Muscle layer of duodenum (tissue), 2 donors: Measurements from ENCODE around the gene LPAR1.
A peak's percentile ranks its signal among the peaks of the same experiment; 100 is the strongest.

Source experiments
- H3K27ac ChIP-seq: one replicate; pipeline ENCODE4 v1.7.0; 2013; ENCODE audit warnings: mild to moderate bottlenecking, low read length
- H3K27me3 ChIP-seq: one replicate; pipeline ENCODE4 v1.7.0; 2013; ENCODE audit warnings: low read depth, mild to moderate bottlenecking, control low read depth, low read length
- H3K36me3 ChIP-seq, 2 donors: one replicate each; pipeline ENCODE4 v1.7.0; 2013; ENCODE audit warnings: low read length in 2 of 2, control low read depth in 1 of 2, mild to moderate bottlenecking in 1 of 2; ENCODE audit not compliant: insufficient read depth in 2 of 2, control insufficient read depth in 1 of 2
- H3K4me1 ChIP-seq, 2 donors: one replicate each; pipeline ENCODE4 v1.7.0; 2013; ENCODE audit warnings: low read length in 2 of 2, mild to moderate bottlenecking in 2 of 2, control low read depth in 1 of 2, moderate library complexity in 1 of 2; ENCODE audit not compliant: insufficient read depth in 2 of 2, control insufficient read depth in 1 of 2
- H3K4me3 ChIP-seq, 2 donors: one replicate each; pipeline ENCODE4 v1.7.0; 2013; ENCODE audit warnings: low read length in 2 of 2, low read depth in 1 of 2, mild to moderate bottlenecking in 1 of 2
- H3K9me3 ChIP-seq, 2 donors: one replicate each; pipeline ENCODE4 v1.7.0; 2013; ENCODE audit warnings: low read length in 2 of 2, control low read depth in 1 of 2, mild to moderate bottlenecking in 1 of 2; ENCODE audit not compliant: control insufficient read depth in 1 of 2
- donor health status: healthy.

LPAR1 gene

DNA sequence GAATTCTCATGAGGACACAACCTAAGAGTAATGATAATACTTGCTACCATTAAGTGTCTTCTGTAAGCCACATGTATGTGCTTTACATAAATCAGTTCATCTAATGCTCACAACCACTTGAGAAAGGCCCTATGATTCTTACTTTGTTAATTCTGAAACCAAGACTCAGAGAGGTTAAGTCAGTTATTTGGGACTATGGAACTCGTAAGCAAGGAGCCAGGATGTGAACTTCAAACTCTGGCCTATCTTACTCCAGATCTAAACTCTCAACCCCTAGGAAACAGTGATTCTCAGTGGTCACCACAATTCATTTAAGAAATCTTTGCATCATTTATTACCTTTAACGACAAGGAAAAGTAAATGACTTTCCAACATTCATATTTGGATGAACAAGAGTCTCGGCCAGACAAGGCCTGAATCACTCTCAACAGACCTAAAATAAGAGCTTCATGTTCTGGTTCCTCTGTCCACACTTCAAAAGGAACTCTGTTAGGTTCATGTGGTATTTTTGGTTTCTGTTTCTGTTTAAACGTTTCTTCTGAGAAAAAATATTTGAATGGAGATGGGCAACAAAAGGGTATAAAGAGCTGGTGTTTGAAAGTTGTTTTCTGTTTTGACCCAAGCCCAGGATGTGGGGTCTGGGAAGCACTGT is 104.8 kb downstream of the LPAR1 start:
- Histone ChIP-seq H3K27me3 (no peaks in the 10 kb centered on the region), H3K4me1 (peaks cover 0 to 4% of the 10 kb centered on the region in 2 donors), H3K4me3 (no peak overlapping the region), H3K9me3 (peaks cover 0 to 4% of the 10 kb centered on the region in 2 donors), H3K27ac (no peak overlapping the region), H3K36me3 (no peaks in the 10 kb centered on the region)

DNA sequence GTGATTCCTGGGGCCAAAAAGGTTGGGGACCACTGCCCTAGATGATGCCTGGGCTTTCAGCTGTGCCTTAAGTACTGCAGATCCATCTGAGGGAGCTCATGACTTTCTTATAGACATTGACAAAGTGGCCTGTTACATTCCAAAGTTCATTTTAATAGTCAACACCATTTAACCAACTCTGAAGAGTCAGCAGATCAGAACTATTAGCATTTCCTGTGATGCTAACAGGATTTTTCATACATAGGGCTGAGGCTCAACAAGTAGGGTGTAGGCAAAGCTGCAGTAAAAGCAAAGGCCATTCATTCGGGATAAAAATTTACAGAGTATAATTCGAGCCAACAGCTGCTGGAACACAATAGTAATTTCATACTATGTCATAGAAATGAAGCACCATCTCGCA is 105.4 kb downstream of the LPAR1 start:
- H3K4me3 ChIP-seq, result no peak overlapping the region
- H3K9me3 ChIP-seq, result peaks cover 0 to 4% of the 10 kb centered on the region in 2 donors
- H3K36me3 ChIP-seq, result no peaks in the 10 kb centered on the region
- no peaks in the 10 kb centered on the region for H3K27me3 ChIP-seq
- no peak overlapping the region for H3K27ac ChIP-seq
- peaks cover 0 to 4% of the 10 kb centered on the region in 2 donors for H3K4me1 ChIP-seq

DNA sequence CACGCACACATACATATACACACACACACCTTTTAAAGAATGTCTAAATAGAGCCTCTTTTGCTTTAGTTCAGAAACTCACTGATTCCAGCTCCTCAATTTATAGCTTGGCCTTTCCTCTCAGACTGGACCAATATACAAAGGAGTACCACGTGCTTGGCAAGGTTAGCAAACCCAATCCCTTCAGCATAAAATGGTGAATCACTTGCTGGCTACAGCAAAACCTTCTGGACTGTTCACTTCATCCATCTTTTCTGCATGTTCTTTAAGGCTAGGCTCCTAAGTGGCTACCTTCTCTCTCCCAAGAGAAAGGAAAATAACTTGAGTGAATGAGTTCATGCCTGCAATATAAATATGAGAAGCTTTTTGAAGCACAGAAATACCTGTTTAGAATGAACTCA is 109.7 kb downstream of the LPAR1 start:
- Histone ChIP-seq H3K4me1 (peaks cover 0 to 4% of the 10 kb centered on the region in 2 donors), H3K36me3 (no peaks in the 10 kb centered on the region), H3K9me3 (peaks cover 0 to 4% of the 10 kb centered on the region in 2 donors), H3K4me3 (no peak overlapping the region), H3K27me3 (no peaks in the 10 kb centered on the region), H3K27ac (no peak overlapping the region)

DNA sequence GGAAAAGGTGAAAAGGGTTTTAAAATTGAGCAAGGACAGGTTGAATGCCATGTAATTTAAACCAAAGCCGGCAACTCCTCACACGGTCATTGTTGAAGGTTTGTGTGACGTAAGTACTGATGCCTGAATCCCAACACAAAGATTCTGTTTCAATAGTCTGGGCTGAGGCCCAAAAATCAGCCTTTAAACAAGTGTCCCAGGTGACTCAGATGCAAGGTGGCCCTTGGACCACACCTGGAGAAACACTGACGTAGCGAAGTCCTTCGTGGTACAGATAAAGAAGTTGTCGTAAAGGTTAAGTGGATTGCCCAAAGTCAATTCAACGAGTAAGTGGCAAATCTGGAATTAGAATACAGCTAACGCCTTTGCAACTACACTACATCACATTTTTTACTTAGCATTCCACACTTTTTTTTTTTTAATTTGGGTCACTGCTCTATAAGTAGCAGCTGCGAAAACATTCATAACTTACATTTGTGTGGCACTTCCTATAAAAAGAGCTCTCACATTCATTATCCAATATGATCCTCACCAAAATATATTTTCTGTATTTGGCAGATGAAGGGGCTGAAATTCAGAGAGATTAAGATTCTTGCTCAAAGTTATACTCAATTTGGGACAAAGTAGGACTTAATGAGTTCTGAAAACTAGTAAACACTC is 111.3 kb downstream of the LPAR1 start:
- Histone ChIP-seq H3K27ac (no peak overlapping the region), H3K4me3 (no peak overlapping the region), H3K27me3 (no peaks in the 10 kb centered on the region), H3K9me3 (peaks cover 0 to 2% of the 10 kb centered on the region in 2 donors), H3K4me1 (peaks cover 0 to 4% of the 10 kb centered on the region in 2 donors), H3K36me3 (no peaks in the 10 kb centered on the region)

DNA sequence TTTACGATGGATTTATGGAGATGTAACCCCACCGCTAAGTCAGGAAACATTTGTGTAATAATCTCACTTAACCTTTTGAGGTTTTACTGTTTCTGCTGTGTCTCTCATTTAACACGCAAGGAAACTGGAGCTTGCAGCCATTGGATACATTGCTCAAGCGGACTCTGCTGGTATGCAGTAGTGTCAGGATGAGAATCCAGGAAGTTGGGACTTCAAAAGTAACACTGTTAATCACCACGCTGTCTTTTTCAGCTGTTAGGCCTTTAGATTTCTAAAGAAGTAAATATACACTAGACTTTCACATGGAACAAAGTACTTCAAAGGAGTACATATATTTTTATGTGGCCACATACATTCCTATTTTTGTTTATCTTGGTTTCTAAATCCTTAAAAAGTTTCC is 114.7 kb downstream of the LPAR1 start:
- H3K4me1 ChIP-seq, result peaks cover 0 to 8% of the 10 kb centered on the region in 2 donors
- H3K27me3 ChIP-seq, result no peaks in the 10 kb centered on the region

DNA sequence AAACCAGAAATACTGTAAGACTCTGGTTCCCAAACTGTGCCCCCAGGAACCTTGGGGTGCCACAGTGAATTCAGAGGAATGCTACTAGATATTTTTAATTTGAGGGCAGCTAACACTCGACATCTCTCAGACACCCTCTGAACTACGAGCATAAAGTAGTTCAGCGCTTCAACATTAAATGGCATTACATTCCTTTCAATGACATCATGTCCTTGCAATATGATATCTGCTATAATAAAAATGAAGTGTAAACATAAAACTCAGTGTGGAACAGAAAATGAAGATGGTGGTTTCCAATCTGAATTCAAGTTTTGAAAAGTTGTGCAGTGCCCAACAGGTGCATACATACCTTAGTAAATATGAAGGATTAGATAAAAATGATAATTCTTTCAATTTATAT is 116.1 kb downstream of the LPAR1 start:
- Histone ChIP-seq H3K4me1 (peaks cover 0 to 8% of the 10 kb centered on the region in 2 donors), H3K4me3 (no peak overlapping the region), H3K27me3 (no peaks in the 10 kb centered on the region), H3K36me3 (no peaks in the 10 kb centered on the region), H3K27ac (no peak overlapping the region), H3K9me3 (no peaks in the 10 kb centered on the region)

More for the DNA sequence above, 114.7 kb downstream of the LPAR1 start:
- Histone ChIP-seq H3K9me3 (no peaks in the 10 kb centered on the region), H3K36me3 (no peaks in the 10 kb centered on the region), H3K4me3 (no peak overlapping the region), H3K27ac (no peak overlapping the region)

DNA sequence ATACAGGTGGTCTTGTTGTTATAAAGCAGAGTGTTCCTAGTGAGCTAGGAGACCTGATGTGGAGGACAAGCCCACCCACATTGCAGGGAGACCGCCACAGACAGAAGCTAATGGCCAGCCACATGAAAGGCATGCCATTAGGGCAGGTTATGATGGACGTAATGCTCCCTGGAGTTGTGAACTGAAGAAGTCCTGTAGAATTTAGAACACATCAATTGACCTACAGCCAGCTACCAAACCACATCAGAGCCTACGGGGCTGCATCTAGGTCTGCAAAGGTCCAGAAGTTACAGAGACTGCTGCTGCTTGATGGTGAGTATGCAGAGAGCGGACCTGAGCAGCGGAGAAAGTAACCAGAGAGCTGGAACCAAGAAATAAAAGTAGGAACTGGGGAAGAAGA is 116.6 kb downstream of the LPAR1 start:
- peaks cover 0 to 8% of the 10 kb centered on the region in 2 donors for H3K4me1 ChIP-seq
- H3K27ac ChIP-seq, result no peak overlapping the region
- no peaks in the 10 kb centered on the region for H3K9me3 ChIP-seq
- no peaks in the 10 kb centered on the region for H3K27me3 ChIP-seq
- no peaks in the 10 kb centered on the region for H3K36me3 ChIP-seq
- H3K4me3 ChIP-seq, result no peak overlapping the region

DNA sequence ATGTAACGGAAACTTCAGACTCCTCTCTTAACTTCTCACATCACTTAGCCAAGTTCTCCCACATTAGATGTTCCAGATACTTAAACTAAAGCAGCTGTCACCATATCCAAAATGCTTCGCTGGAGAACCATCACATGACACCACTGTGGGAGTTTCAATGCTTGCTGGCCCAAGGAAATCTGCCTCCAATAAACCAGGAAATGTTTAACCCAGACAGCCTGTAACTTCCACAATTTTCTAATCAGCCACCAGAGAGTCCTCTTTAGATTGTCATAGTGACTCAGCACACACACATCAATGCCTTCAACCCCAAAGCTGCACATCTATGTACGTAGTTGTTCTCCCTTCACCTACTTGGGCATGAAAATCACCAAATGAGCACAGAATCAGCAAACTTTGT is 118.7 kb downstream of the LPAR1 start:
- H3K27me3 ChIP-seq, result no peaks in the 10 kb centered on the region
- no peaks in the 10 kb centered on the region for H3K36me3 ChIP-seq
- peak overlapping the region; percentile 46 for H3K27ac ChIP-seq
- H3K4me1 ChIP-seq, result peaks cover 0 to 8% of the 10 kb centered on the region in 2 donors
- no peak overlapping the region for H3K4me3 ChIP-seq
- no peaks in the 10 kb centered on the region for H3K9me3 ChIP-seq

DNA sequence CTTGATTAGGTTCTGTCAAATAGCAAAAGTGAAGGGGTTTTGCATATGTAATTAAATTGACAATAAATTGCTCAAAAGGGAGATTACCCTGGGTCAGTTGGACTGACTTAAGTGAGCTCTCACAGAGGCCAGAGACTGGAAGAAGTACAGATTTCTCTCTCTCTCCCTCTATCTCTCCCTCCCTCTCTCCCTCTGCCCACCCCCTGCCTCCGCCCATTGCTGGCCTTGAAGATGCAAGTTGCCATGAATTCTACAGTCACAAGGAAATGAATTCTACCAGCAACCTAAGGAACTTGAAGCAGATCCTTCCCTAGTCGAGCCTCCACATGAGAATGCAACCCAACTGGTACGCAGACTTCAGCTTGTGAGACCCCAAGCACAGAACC is 119.2 kb downstream of the LPAR1 start:
- H3K4me1 ChIP-seq, result peaks cover 0 to 8% of the 10 kb centered on the region in 2 donors
- H3K36me3 ChIP-seq, result no peaks in the 10 kb centered on the region
- no peak overlapping the region for H3K4me3 ChIP-seq
- H3K27me3 ChIP-seq, result no peaks in the 10 kb centered on the region
- H3K9me3 ChIP-seq, result no peaks in the 10 kb centered on the region
- peak overlapping the region; percentile 46 for H3K27ac ChIP-seq

DNA sequence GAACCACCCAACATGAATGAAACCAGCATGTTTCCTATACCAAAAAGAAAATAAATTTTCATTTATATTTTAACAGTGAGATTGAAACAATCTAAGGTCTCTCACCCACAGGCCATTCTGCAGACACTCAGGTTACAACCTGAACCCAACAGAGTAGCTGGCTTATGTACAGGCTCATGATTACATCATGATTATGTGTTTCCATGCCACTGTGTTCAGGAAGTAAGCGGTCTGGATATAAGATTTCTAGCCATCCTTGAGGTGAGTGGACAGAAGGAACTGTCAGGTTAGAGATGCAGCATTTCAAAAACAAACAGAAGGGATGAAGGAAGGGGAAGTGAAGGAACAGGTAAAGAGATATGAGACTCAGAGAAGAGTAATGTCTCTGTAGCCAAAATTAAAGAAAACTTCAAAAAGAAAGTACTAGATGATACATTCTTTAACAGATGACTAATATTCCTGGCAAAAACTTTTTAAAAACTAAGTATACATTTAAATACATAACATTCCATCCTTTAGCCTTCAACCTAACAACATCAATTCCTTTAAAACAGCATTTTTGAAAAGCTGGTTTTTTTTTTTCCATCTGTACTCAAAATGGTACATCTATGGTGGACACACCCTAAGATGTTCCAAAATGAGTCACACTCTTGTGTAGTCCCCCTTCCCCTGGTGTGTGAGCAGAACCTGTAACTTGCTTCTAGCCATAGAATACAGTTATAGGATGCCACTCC is 119.8 kb downstream of the LPAR1 start:
- no peaks in the 10 kb centered on the region for H3K9me3 ChIP-seq
- H3K4me1 ChIP-seq, result peaks cover 0 to 8% of the 10 kb centered on the region in 2 donors
- no peak overlapping the region for H3K4me3 ChIP-seq
- no peaks in the 10 kb centered on the region for H3K27me3 ChIP-seq
- no peaks in the 10 kb centered on the region for H3K36me3 ChIP-seq
- H3K27ac ChIP-seq, result peak overlapping the region; percentile 46

DNA sequence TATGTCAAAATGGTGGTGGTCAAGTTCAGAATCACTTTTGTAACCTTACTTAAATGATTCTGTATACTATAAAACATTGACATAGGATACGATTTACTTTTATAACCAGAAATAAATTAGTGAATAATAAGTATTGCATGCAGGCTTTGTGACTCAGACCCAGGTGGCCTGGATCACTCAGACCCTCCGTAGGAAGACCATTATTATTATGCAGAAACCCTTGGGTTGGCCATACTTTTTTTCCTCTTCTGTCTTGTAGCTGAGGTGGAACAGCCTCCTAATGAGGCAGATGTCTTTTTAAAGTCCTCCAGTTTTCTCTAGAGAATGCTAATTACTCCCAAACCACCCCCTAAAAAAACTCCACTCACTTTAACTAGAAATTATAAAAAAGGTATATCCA is 121.9 kb downstream of the LPAR1 start:
- H3K36me3 ChIP-seq, result no peaks in the 10 kb centered on the region
- H3K4me1 ChIP-seq, result peaks cover 0 to 17% of the 10 kb centered on the region in 2 donors
- H3K4me3 ChIP-seq, result no peak overlapping the region
- no peaks in the 10 kb centered on the region for H3K27me3 ChIP-seq
- no peaks in the 10 kb centered on the region for H3K9me3 ChIP-seq
- H3K27ac ChIP-seq, result no peak overlapping the region
